HL-60 (cell line): Measurements from ENCODE around the gene PRR14L.

Source experiments
- CTCF ChIP-seq: IDR thresholded peaks from one replicate; pipeline ENCODE4 v1.5.1; 2011; ENCODE audit warnings: low read length, control low read depth, inconsistent platforms; ENCODE audit not compliant: insufficient read depth
- GABPA ChIP-seq: IDR thresholded peaks from 2 replicates; pipeline ENCODE4 v1.6.1; 2012; ENCODE audit warnings: low read depth
- POLR2AphosphoS5 ChIP-seq: IDR thresholded peaks from 2 replicates; pipeline ENCODE4 v1.6.1; 2012; ENCODE audit warnings: low read depth
- SPI1 ChIP-seq: IDR thresholded peaks from 2 replicates; pipeline ENCODE4 v1.6.1; 2012; ENCODE audit warnings: low read depth, mild to moderate bottlenecking, borderline replicate concordance
- TF ChIP-seq, protein P1 (sequence below): IDR thresholded peaks from 2 replicates; pipeline ENCODE4 v1.6.1; 2012; ENCODE audit warnings: low read depth; ENCODE audit not compliant: insufficient replicate concordance

GRCh38 chr22:31750365-31751284 is 693 bp upstream of the PRR14L start:
- TF ChIP-seq POLR2AphosphoS5 (no peak), CTCF (no peak), SPI1 (no peak), GABPA (no peak)
- TF ChIP-seq, protein P1, sequence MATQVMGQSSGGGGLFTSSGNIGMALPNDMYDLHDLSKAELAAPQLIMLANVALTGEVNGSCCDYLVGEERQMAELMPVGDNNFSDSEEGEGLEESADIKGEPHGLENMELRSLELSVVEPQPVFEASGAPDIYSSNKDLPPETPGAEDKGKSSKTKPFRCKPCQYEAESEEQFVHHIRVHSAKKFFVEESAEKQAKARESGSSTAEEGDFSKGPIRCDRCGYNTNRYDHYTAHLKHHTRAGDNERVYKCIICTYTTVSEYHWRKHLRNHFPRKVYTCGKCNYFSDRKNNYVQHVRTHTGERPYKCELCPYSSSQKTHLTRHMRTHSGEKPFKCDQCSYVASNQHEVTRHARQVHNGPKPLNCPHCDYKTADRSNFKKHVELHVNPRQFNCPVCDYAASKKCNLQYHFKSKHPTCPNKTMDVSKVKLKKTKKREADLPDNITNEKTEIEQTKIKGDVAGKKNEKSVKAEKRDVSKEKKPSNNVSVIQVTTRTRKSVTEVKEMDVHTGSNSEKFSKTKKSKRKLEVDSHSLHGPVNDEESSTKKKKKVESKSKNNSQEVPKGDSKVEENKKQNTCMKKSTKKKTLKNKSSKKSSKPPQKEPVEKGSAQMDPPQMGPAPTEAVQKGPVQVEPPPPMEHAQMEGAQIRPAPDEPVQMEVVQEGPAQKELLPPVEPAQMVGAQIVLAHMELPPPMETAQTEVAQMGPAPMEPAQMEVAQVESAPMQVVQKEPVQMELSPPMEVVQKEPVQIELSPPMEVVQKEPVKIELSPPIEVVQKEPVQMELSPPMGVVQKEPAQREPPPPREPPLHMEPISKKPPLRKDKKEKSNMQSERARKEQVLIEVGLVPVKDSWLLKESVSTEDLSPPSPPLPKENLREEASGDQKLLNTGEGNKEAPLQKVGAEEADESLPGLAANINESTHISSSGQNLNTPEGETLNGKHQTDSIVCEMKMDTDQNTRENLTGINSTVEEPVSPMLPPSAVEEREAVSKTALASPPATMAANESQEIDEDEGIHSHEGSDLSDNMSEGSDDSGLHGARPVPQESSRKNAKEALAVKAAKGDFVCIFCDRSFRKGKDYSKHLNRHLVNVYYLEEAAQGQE = no peak
